ENCODE data around the gene CLIP2. TPM values are rescaled to one million over a fixed set of nuclear protein-coding genes. Genes with fewer than 3 reads are reported as not detected.

CLIP2 gene
- polyA plus RNA-seq, 1 experiment: 5.6 TPM

DNA sequence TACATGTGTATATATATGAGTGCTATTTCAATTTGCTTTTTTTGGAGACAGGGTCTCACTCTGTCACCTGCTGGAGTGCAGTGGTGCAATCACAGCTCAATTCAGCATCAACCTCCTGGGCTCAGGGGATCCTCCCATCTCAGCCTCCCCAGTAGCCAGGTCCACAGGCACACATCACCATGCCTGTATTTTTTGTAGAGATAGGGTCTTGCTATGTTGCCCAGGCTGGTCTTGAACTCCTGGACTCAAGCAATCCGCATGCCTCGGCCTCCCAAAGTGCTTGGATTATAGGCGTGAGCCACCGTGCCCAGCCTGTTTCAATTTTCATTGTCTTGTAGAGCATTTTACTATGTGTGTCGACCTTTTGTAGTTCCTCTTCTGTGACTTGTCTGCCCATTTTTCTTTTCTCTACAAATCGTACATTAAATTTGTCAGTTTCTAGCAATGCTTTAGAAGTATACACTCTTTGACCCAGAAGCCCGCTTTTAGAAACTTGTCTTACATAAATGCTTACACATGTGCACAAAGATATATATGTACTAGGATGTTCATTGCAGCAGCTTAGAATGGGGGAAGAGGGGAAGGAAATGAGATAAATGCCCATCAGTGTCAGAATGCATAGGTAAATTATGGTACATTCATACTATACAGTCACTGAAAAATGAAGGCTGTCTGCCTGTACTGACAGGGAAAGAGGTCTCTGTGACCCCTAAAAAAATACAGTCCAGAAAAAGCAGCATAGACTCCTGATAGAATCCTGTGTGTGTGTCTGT is 22.8 kb upstream of the CLIP2 start:
- no peak overlapping the region for H3K4me3 ChIP-seq (ENCODE audit: low read depth, low read length)
- H3K36me3 ChIP-seq (ENCODE audit: control insufficient read depth, insufficient read depth, low read length): no peaks in the 10 kb centered on the region
- POLR2A ChIA-PET: interaction anchor here (0.5 kb wide), 1 partner anchor 30 kb away, joined by 7 read pairs; no protein-coding TSS in a partner anchor
- TF ChIP-seq CTCF (IDR thresholded peaks at IDR 0.05; ENCODE audit: insufficient read depth, low read depth, low read length): no peak
- H3K27me3 ChIP-seq (ENCODE audit: control insufficient read depth, insufficient read depth, low read length): no peaks in the 10 kb centered on the region
- CTCF ChIA-PET: no interaction called here
- no peak for DNase-seq (ENCODE audit: low read depth)

- no peak for DNase-seq (ENCODE audit: low read depth)
- H3K4me3 ChIP-seq (ENCODE audit: low read depth, low read length): no peak overlapping the region
- no peaks in the 10 kb centered on the region for H3K27me3 ChIP-seq (ENCODE audit: control insufficient read depth, insufficient read depth, low read length)
- CTCF ChIA-PET: interaction anchor here (0.9 kb wide), 1 partner anchor 134 kb away, joined by 3 read pairs; no protein-coding TSS in a partner anchor
- POLR2A ChIA-PET: no interaction called here
- H3K36me3 ChIP-seq (ENCODE audit: control insufficient read depth, insufficient read depth, low read length): no peaks in the 10 kb centered on the region
- no peak for TF ChIP-seq CTCF (IDR thresholded peaks at IDR 0.05; ENCODE audit: insufficient read depth, low read depth, low read length)
Measured at GRCh38 chr7:74267756-74268565, 21.2 kb upstream of the CLIP2 start.

DNA sequence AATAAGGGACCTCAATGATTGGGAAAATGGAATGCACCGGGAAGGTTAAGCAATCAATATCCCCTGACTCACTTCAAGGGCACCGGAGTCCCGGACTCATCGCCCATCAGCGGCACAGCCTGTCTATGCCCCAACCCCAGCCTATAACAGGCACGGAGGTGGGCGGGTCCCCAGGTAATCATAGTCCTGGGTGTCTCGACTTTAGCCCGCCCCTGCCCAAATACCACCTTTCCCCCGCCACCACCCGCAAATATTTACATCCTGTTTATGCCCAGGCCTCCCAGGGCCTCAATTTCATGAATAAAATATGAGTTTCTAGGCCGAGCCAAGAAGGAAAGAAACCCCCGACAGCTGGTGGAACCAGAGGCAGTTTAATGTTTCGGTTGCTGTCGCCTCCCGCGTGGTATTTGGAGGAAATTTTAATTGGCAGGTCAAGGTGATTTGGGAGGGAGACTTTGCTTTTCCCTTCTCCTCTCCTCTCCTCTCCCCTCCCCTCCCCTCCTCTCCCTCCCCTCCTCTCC is 19.4 kb upstream of the CLIP2 start:
- DNase-seq (ENCODE audit: low read depth): no peak
- Histone ChIP-seq H3K27me3 (ENCODE audit: control insufficient read depth, insufficient read depth, low read length) (no peaks in the 10 kb centered on the region), H3K36me3 (ENCODE audit: control insufficient read depth, insufficient read depth, low read length) (no peaks in the 10 kb centered on the region), H3K4me3 (ENCODE audit: low read depth, low read length) (peak overlapping the region; percentile 43)
- POLR2A ChIA-PET: no interaction called here
- TF ChIP-seq CTCF (IDR thresholded peaks at IDR 0.05; ENCODE audit: insufficient read depth, low read depth, low read length): no peak
- CTCF ChIA-PET: interaction anchor here (1.4 to 2.0 kb wide), 3 partner anchors 16 to 131 kb away, joined by 4 to 5 read pairs (median 4); no protein-coding TSS in a partner anchor

- no peaks in the 10 kb centered on the region for H3K27me3 ChIP-seq (ENCODE audit: control insufficient read depth, insufficient read depth, low read length)
- no peak overlapping the region for H3K4me3 ChIP-seq (ENCODE audit: low read depth, low read length)
- no peak for DNase-seq (ENCODE audit: low read depth)
- H3K36me3 ChIP-seq (ENCODE audit: control insufficient read depth, insufficient read depth, low read length): no peaks in the 10 kb centered on the region
- ChIA-PET POLR2A (interaction anchor here (1.2 kb wide), 1 partner anchor 17 kb away, joined by 3 read pairs; no protein-coding TSS in a partner anchor), CTCF (interaction anchor here (0.7 to 2.0 kb wide), 2 partner anchors 14 to 17 kb away, joined by 3 to 4 read pairs; no protein-coding TSS in a partner anchor)
- TF ChIP-seq CTCF (IDR thresholded peaks at IDR 0.05; ENCODE audit: insufficient read depth, low read depth, low read length): no peak
Measured at GRCh38 chr7:74271742-74272141, 17.5 kb upstream of the CLIP2 start.
